HepG2 (cell line): ENCODE measurements around the gene AFF4. TPM values are rescaled to one million over a fixed set of nuclear protein-coding genes. Genes with fewer than 3 reads are reported as not detected.

Experiments
- CBX1 ChIP-seq: IDR thresholded peaks from one replicate; pipeline ENCODE4 v1.6.1; 2016; ENCODE audit warnings: antibody characterized with exemption, low read depth
- FOXP1 ChIP-seq, 2 experiments: fragments of 450-650 bp in 1 of 2; IDR thresholded peaks; 2 replicates each; pipeline ENCODE4 v1.6.1; 2017 to 2018; ENCODE audit warnings: antibody characterized with exemption in 1 of 2
- MAZ ChIP-seq, 2 experiments: sonication (generic) in 1 of 2; formaldehyde crosslinking in 1 of 2; IDR thresholded peaks; 2 replicates each; pipeline versions ENCODE4 v1.5.0 to v1.6.1; 2012 to 2020; ENCODE audit warnings: low read depth in 2 of 2, mild to moderate bottlenecking in 2 of 2, borderline replicate concordance in 1 of 2, improper control_type of control experiment in 1 of 2, low read length in 1 of 2, missing genetic modification reagents in 1 of 2, moderate library complexity in 1 of 2
- ZBTB7B ChIP-seq: sonication (generic); formaldehyde crosslinking; IDR thresholded peaks from 2 replicates; pipeline ENCODE4 v1.4.0; 2020; ENCODE audit warnings: missing genetic modification reagents
- ZNF225 ChIP-seq: sonication (generic); formaldehyde crosslinking; IDR thresholded peaks from 2 replicates; pipeline ENCODE4 v1.4.0; 2020; ENCODE audit warnings: mild to moderate bottlenecking, missing genetic modification reagents
- ZNF274 ChIP-seq: sonication (generic); formaldehyde crosslinking; IDR thresholded peaks from 2 replicates; pipeline ENCODE4 v1.5.1; 2020; ENCODE audit warnings: mild to moderate bottlenecking, missing genetic modification reagents
- ZNF33A ChIP-seq: sonication (generic); formaldehyde crosslinking; IDR thresholded peaks from 2 replicates; pipeline ENCODE4 v1.5.1; 2020; ENCODE audit warnings: missing genetic modification reagents, mild to moderate bottlenecking, moderate library complexity, borderline replicate concordance
- ZNF33B ChIP-seq: sonication (generic); formaldehyde crosslinking; IDR thresholded peaks from 2 replicates; pipeline ENCODE4 v1.5.1; 2020; ENCODE audit warnings: mild to moderate bottlenecking, missing genetic modification reagents
- ZNF674 ChIP-seq: sonication (generic); formaldehyde crosslinking; IDR thresholded peaks from 2 replicates; pipeline ENCODE4 v1.5.0; 2020; ENCODE audit warnings: low read depth, mild to moderate bottlenecking, missing genetic modification reagents
- ZNF775 ChIP-seq: sonication (generic); formaldehyde crosslinking; IDR thresholded peaks from 2 replicates; pipeline ENCODE4 v1.4.0; 2020; ENCODE audit warnings: missing genetic modification reagents, mild to moderate bottlenecking, moderate library complexity, borderline replicate concordance
- ZNF850 ChIP-seq: sonication (generic); formaldehyde crosslinking; conservative IDR thresholded peaks from 2 replicates; pipeline ENCODE4 v1.9.0; 2021; ENCODE audit warnings: mild to moderate bottlenecking, missing genetic modification reagents
- polyA plus RNA-seq, 8 experiments: library from polyadenylated mRNA; depleted of rRNA in 3 of 8; stranded (reverse) in 7 of 8; unstranded in 1 of 8; fragments of >200 nt; fragmentation: Illumina TruSeq in 4 of 8; extraction: Trizol in 4 of 8; gene quantifications; 2 replicates each; pipeline versions ENCODE4 v1.2.1 to v1.2.3, GENCODE V29; 2011 to 2016; ENCODE audit warnings: low read depth in 4 of 8, missing spikeins in 1 of 8, mixed read lengths in 1 of 8; ENCODE audit not compliant: insufficient read depth in 1 of 8
- total RNA-seq, 5 experiments: library from RNA; depleted of rRNA; stranded (reverse); fragments of >200 nt; fragmentation: Illumina TruSeq; extraction: Trizol; gene quantifications; 2 replicates each; pipeline ENCODE4 v1.2.3, GENCODE V29; 2016; ENCODE audit warnings: low read depth in 1 of 5
- TF ChIP-seq, protein P1 (sequence below): sonication (generic); formaldehyde crosslinking; IDR thresholded peaks from 2 replicates; pipeline ENCODE4 v1.5.1; 2020; ENCODE audit warnings: mild to moderate bottlenecking, missing genetic modification reagents, borderline replicate concordance
- TF ChIP-seq, protein P2 (sequence below): sonication (generic); formaldehyde crosslinking; IDR thresholded peaks from 2 replicates; pipeline ENCODE4 v1.4.0; 2020; ENCODE audit warnings: missing genetic modification reagents
- TF ChIP-seq, protein P3 (sequence below): sonication (generic); formaldehyde crosslinking; IDR thresholded peaks from 2 replicates; pipeline ENCODE4 v1.4.0; 2020; ENCODE audit warnings: missing genetic modification reagents, borderline replicate concordance
- TF ChIP-seq, protein P4 (sequence below): sonication (generic); formaldehyde crosslinking; IDR thresholded peaks from 2 replicates; pipeline ENCODE4 v1.9.0; 2022; ENCODE audit warnings: missing genetic modification reagents, mild to moderate bottlenecking, borderline replicate concordance

The AFF4 gene
- total and polyA plus RNA-seq, 2 of the 13 experiments (the other 11 are each of a cell fraction or from before 2014, with no cell fraction given) = 22.1 to 25.5 TPM

DNA sequence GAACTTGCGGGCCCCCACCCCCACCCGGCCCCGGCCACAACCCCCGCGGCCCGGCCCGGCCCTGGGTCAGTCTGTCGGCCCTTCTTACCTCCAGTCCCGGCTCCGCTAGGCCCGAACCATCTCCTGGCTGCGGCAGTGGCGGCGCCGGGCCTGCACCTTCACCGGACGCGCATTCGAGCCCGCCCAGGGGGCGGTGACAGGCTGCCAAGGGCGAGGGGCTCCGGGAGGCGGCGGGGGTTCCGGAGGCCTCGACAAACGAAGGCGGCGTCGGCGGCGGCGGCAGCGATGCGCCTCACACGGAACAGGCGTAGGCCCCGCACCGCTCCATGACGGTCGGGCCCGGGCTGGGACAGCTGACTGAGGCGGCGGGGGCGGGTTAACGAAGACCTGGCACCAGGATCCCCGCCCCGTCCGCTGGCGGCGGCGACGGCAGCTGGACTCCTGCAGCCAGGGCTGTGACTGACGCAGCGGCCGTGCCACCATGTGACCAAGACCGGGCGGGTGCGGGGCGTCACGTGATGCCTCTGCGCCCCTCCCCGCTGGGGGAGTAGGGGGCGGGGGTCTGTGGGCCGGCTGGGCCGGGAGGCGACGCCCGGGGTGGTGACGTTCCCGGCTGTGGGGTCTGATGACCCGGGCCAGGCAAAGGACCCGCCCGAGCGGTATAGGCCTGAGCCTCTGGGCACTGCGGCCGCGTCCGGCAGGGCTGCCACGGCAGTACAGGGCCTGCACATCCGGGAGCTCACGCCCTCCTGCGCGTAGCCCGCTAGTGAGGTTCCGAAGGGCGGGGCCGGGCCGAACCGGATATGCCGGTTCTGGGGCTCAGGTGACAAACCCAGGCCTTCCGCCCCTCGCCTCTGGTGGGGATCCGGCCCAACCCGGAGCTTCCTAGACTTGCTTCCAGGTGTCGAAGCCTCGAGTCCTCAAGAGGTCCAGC, at the start of gene AFF4 (continued):
- peak; percentile 71 for TF ChIP-seq ZNF274 (CRISPR knock-in tag)
- no peak; the same call in none of the 2 replicates for TF ChIP-seq ZNF33A (CRISPR knock-in tag)
- peak; percentile 87 for TF ChIP-seq ZBTB7B (CRISPR knock-in tag)
- peak; percentile 92 for TF ChIP-seq ZNF850 (CRISPR knock-in tag)
- TF ChIP-seq, protein P1, sequence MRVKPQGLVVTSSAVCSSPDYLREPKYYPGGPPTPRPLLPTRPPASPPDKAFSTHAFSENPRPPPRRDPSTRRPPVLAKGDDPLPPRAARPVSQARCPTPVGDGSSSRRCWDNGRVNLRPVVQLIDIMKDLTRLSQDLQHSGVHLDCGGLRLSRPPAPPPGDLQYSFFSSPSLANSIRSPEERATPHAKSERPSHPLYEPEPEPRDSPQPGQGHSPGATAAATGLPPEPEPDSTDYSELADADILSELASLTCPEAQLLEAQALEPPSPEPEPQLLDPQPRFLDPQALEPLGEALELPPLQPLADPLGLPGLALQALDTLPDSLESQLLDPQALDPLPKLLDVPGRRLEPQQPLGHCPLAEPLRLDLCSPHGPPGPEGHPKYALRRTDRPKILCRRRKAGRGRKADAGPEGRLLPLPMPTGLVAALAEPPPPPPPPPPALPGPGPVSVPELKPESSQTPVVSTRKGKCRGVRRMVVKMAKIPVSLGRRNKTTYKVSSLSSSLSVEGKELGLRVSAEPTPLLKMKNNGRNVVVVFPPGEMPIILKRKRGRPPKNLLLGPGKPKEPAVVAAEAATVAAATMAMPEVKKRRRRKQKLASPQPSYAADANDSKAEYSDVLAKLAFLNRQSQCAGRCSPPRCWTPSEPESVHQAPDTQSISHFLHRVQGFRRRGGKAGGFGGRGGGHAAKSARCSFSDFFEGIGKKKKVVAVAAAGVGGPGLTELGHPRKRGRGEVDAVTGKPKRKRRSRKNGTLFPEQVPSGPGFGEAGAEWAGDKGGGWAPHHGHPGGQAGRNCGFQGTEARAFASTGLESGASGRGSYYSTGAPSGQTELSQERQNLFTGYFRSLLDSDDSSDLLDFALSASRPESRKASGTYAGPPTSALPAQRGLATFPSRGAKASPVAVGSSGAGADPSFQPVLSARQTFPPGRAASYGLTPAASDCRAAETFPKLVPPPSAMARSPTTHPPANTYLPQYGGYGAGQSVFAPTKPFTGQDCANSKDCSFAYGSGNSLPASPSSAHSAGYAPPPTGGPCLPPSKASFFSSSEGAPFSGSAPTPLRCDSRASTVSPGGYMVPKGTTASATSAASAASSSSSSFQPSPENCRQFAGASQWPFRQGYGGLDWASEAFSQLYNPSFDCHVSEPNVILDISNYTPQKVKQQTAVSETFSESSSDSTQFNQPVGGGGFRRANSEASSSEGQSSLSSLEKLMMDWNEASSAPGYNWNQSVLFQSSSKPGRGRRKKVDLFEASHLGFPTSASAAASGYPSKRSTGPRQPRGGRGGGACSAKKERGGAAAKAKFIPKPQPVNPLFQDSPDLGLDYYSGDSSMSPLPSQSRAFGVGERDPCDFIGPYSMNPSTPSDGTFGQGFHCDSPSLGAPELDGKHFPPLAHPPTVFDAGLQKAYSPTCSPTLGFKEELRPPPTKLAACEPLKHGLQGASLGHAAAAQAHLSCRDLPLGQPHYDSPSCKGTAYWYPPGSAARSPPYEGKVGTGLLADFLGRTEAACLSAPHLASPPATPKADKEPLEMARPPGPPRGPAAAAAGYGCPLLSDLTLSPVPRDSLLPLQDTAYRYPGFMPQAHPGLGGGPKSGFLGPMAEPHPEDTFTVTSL (CRISPR knock-in tag) = peak; percentile 51; the same call in 1 of the 2 replicates
- peak; percentile 65 for TF ChIP-seq CBX1
- TF ChIP-seq, protein P2, sequence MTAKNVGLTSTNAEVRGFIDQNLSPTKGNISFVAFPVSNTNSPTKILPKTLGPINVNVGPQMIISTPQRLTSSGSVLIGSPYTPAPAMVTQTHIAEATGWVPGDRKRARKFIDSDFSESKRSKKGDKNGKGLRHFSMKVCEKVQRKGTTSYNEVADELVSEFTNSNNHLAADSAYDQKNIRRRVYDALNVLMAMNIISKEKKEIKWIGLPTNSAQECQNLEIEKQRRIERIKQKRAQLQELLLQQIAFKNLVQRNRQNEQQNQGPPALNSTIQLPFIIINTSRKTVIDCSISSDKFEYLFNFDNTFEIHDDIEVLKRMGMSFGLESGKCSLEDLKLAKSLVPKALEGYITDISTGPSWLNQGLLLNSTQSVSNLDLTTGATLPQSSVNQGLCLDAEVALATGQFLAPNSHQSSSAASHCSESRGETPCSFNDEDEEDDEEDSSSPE (CRISPR knock-in tag) = peak; percentile 84
- TF ChIP-seq, protein P3, sequence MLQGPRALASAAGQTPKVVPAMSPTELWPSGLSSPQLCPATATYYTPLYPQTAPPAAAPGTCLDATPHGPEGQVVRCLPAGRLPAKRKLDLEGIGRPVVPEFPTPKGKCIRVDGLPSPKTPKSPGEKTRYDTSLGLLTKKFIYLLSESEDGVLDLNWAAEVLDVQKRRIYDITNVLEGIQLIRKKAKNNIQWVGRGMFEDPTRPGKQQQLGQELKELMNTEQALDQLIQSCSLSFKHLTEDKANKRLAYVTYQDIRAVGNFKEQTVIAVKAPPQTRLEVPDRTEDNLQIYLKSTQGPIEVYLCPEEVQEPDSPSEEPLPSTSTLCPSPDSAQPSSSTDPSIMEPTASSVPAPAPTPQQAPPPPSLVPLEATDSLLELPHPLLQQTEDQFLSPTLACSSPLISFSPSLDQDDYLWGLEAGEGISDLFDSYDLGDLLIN (CRISPR knock-in tag) = no peak; the same call in 1 of the 2 replicates
- TF ChIP-seq, protein P4, sequence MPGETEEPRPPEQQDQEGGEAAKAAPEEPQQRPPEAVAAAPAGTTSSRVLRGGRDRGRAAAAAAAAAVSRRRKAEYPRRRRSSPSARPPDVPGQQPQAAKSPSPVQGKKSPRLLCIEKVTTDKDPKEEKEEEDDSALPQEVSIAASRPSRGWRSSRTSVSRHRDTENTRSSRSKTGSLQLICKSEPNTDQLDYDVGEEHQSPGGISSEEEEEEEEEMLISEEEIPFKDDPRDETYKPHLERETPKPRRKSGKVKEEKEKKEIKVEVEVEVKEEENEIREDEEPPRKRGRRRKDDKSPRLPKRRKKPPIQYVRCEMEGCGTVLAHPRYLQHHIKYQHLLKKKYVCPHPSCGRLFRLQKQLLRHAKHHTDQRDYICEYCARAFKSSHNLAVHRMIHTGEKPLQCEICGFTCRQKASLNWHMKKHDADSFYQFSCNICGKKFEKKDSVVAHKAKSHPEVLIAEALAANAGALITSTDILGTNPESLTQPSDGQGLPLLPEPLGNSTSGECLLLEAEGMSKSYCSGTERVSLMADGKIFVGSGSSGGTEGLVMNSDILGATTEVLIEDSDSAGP = peak; percentile 88; the same call in 1 of the 2 replicates
- 0 out of 2 replicates have a peak, but pooled peaks have one; percentile 52 for TF ChIP-seq ZNF775 (CRISPR knock-in tag)
- TF ChIP-seq FOXP1 (IDR thresholded peaks at IDR 0.05) = no peak
- peak; percentile 22; the same call in 1 of the 2 replicates for TF ChIP-seq FOXP1 (CRISPR knock-in tag; IDR thresholded peaks at IDR 0.05)
- no peak for TF ChIP-seq ZNF674 (CRISPR knock-in tag)
- peak; percentile 97 for TF ChIP-seq MAZ (IDR thresholded peaks at IDR 0.05; ENCODE audit: borderline replicate concordance, low read depth, low read length)
- peak; percentile 97 for TF ChIP-seq MAZ (CRISPR knock-in tag; IDR thresholded peaks at IDR 0.05; ENCODE audit: low read depth)
- TF ChIP-seq ZNF33B (CRISPR knock-in tag) = peak; percentile 77; the same call in 1 of the 2 replicates
- TF ChIP-seq ZNF225 (CRISPR knock-in tag) = peak; percentile 75; the same call in 1 of the 2 replicates
